Smooth muscle cell (in vitro differentiated cells): ENCODE measurements around the gene MAN2B2. TPM values are rescaled to one million over a fixed set of nuclear protein-coding genes. Genes with fewer than 3 reads are reported as not detected.

Experiments used
- DNase-seq: peaks from one replicate; lab custom pipeline; 2025; ENCODE audit not compliant: unreplicated experiment; lab: John Stamatoyannopoulos, UW
- H2AFZ ChIP-seq: fragments of 200-600 bp; sonication (generic); 2 replicates; pipeline ENCODE4 v1.6.0; 2016; ENCODE audit warnings: antibody characterized with exemption, low read depth, mild to moderate bottlenecking
- H3F3A ChIP-seq: fragments of 200-600 bp; sonication (generic); 2 replicates; pipeline ENCODE4 v1.6.0; 2017; ENCODE audit warnings: antibody characterized with exemption, low read depth
- H3K27ac ChIP-seq: fragments of 200-600 bp; sonication (generic); 2 replicates; pipeline ENCODE4 v1.5.1; 2016; ENCODE audit warnings: low read depth, mild to moderate bottlenecking
- H3K27me3 ChIP-seq: fragments of 200-600 bp; sonication (generic); 2 replicates; pipeline ENCODE4 v1.6.1; 2016; ENCODE audit warnings: low read depth, mild to moderate bottlenecking
- H3K36me3 ChIP-seq: fragments of 200-600 bp; sonication (generic); 2 replicates; pipeline ENCODE4 v1.5.1; 2016; ENCODE audit warnings: low read depth
- H3K4me1 ChIP-seq: fragments of 200-600 bp; sonication (generic); 2 replicates; pipeline ENCODE4 v1.5.1; 2016; ENCODE audit warnings: low read depth
- H3K4me2 ChIP-seq: fragments of 200-600 bp; sonication (generic); 2 replicates; pipeline ENCODE4 v1.6.0; 2016; ENCODE audit warnings: mild to moderate bottlenecking
- H3K4me3 ChIP-seq: fragments of 200-600 bp; sonication (generic); 2 replicates; pipeline ENCODE4 v1.5.1; 2016; ENCODE audit warnings: mild to moderate bottlenecking
- H3K79me2 ChIP-seq: fragments of 200-600 bp; sonication (generic); 2 replicates; pipeline ENCODE4 v1.6.0; 2016; ENCODE audit warnings: low read depth, mild to moderate bottlenecking
- H3K9ac ChIP-seq: fragments of 200-600 bp; sonication (generic); 2 replicates; pipeline ENCODE4 v1.6.0; 2016; ENCODE audit warnings: low read depth
- H3K9me3 ChIP-seq: fragments of 200-600 bp; sonication (generic); replicated peaks from 2 replicates; pipeline ENCODE4 v1.5.1; 2016; ENCODE audit warnings: low read depth
- H4K20me1 ChIP-seq: fragments of 200-600 bp; sonication (generic); 2 replicates; pipeline ENCODE4 v1.6.0; 2016; ENCODE audit warnings: low read depth
- WGBS: methylation state at CpG from one replicate; pipeline ENCODE4 v1.1.7; 2016; ENCODE audit warnings: low lambda C conversion rate; 5-methylcytosine and 5-hydroxymethylcytosine counted together
- polyA plus RNA-seq: library from polyadenylated mRNA; unstranded; fragments of >200 nt; fragmentation: Nextera tagmentation; extraction: Ambion mirVana; gene quantifications from 2 replicates; pipeline ENCODE4 v1.2.1, GENCODE V29; 2016
- total RNA-seq: library from RNA; depleted of rRNA; stranded (reverse); fragments of >200 nt; gene quantifications from 2 replicates; pipeline ENCODE4 v1.2.3, GENCODE V29; 2014
- TF ChIP-seq, protein P1 (sequence below): fragments of 200-600 bp; sonication (generic); IDR thresholded peaks from 2 replicates; pipeline ENCODE4 v1.5.1; 2017; ENCODE audit warnings: borderline replicate concordance, mild to moderate bottlenecking, antibody characterized with exemption; ENCODE audit not compliant: insufficient read depth, poor library complexity, severe bottlenecking

The MAN2B2 gene
- total and polyA plus RNA-seq, 2 experiments from 2014 or later = 14.5 to 18.3 TPM

DNA sequence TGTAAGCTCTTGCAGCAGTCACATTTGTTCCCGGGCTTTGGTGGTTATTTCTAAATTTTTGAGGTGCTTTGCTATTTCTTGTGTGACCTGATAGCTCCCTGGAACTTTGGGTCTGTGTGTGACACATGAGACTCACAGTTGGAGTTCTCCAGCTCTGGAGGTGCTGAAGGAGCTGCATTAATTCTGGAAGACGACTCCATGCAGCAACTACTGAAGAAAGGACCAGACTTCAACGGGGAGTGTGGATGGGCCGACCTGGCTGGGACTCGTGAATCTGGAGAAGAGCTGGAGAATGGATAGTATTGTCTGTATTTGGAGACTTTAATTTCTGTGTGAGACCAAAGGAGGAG is 67.0 kb downstream of the MAN2B2 start:
- peak overlapping the region; percentile 98 for H3K4me3 ChIP-seq
- H3K27ac ChIP-seq = peak overlapping the region; percentile 95
- peak overlapping the region; percentile 95 for H3K9ac ChIP-seq
- WGBS = 67% methylated on average over 5 of the region's 5 CpGs
- H3K79me2 ChIP-seq = peaks cover 36% of the 10 kb centered on the region
- peaks cover 32% of the 10 kb centered on the region for H4K20me1 ChIP-seq
- H3K4me2 ChIP-seq = peak overlapping the region; percentile 96
- H3K9me3 ChIP-seq = no peaks in the 10 kb centered on the region
- no peak overlapping the region for H2AFZ ChIP-seq
- H3K27me3 ChIP-seq = no peaks in the 10 kb centered on the region
- H3K4me1 ChIP-seq = peaks cover 17% of the 10 kb centered on the region
- no peak for DNase-seq
- no peaks in the 10 kb centered on the region for H3K36me3 ChIP-seq
- H3F3A ChIP-seq = peaks cover 17% of the 10 kb centered on the region
- TF ChIP-seq, protein P1, sequence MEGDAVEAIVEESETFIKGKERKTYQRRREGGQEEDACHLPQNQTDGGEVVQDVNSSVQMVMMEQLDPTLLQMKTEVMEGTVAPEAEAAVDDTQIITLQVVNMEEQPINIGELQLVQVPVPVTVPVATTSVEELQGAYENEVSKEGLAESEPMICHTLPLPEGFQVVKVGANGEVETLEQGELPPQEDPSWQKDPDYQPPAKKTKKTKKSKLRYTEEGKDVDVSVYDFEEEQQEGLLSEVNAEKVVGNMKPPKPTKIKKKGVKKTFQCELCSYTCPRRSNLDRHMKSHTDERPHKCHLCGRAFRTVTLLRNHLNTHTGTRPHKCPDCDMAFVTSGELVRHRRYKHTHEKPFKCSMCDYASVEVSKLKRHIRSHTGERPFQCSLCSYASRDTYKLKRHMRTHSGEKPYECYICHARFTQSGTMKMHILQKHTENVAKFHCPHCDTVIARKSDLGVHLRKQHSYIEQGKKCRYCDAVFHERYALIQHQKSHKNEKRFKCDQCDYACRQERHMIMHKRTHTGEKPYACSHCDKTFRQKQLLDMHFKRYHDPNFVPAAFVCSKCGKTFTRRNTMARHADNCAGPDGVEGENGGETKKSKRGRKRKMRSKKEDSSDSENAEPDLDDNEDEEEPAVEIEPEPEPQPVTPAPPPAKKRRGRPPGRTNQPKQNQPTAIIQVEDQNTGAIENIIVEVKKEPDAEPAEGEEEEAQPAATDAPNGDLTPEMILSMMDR = no peak

DNA sequence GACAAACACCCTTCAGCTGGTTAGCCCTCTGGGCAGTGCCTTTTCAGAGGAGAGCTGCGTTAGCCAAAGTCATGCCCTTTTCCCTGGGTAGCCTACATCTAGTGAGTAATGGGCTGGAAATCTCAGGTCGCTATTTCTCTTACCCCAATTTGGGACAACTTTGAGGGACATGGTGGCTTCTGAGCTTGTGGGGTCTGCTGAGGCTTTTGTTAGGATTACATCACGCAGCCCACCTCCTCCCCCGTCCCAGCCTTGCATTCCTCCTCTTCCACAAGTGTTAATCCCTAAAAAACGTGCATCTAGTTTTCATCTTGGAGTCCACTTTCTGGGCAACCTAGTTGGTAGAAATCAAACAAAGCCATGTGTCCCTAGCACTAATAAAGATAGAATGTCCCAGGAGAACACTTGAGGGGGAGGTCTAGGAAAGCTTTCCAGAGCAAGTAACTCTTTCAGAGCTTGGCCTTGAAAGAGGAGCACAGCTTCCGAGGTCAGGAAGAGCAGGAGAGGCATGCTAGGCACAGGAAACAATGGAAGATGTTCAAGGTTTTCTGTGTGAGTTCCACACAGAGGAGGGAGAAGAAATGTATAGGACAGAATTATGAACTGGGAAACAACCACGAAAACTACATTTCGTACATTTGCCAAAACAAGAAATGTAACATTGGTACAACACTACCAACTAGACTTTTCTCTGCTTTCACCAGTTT is 68.3 kb downstream of the MAN2B2 start:
- H3K4me3 ChIP-seq = no peak overlapping the region

DNA sequence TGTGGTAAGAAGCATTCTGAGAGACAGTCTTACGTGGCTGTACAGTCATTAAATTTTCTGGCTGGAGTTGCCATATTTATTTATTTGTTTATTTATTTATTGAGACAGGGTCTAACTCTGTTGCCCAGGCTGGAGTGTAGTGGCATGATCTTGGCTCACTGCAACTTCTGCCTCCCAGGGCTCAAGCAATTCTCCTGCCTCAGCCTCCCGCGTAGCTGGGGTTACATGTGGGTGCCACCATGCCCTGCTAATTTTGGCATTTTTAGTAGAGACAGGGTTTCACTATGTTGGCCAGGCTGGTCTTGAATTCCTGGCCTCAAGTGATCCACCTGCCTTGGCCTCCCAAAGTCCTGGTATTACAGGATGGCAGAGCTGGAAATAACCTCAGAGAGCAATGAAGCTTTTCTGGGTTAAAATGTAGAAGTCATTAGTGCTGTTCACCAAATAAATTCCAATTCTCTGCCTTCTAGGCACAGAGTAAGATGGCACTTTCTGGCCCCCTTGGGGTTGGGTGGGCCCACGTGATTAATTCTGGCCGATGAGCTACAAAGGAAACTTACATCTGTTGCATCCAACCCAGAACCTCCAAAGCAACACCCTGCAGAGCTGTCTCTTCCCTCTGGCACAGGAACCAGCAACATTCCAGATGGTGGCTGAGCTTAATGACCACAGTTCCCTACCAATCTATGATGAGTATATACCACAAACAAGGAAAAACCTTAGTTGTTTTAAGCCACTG is 70.0 kb downstream of the MAN2B2 start:
- Histone ChIP-seq H3K9me3 (no peaks in the 10 kb centered on the region), H3K36me3 (no peaks in the 10 kb centered on the region), H3K27ac (no peak overlapping the region), H3K4me1 (peaks cover 17% of the 10 kb centered on the region), H3K4me3 (no peak overlapping the region), H3K27me3 (no peaks in the 10 kb centered on the region), H3K9ac (no peak overlapping the region), H3K4me2 (no peak overlapping the region), H3F3A (peaks cover 17% of the 10 kb centered on the region), H4K20me1 (peaks cover 32% of the 10 kb centered on the region), H3K79me2 (peaks cover 36% of the 10 kb centered on the region), H2AFZ (no peak overlapping the region)
- TF ChIP-seq, protein P1 = no peak
- DNase-seq = no peak
- WGBS = 72% methylated on average over 5 of the region's 5 CpGs

More for the DNA sequence above, 68.3 kb downstream of the MAN2B2 start:
- TF ChIP-seq, protein P1 = no peak
- Histone ChIP-seq H3K79me2 (peaks cover 36% of the 10 kb centered on the region), H3K36me3 (no peaks in the 10 kb centered on the region), H3K9ac (no peak overlapping the region), H3K27ac (peak overlapping the region; percentile 14), H3K27me3 (no peaks in the 10 kb centered on the region), H3K4me1 (peaks cover 17% of the 10 kb centered on the region), H2AFZ (no peak overlapping the region), H4K20me1 (peaks cover 32% of the 10 kb centered on the region), H3F3A (peaks cover 17% of the 10 kb centered on the region), H3K9me3 (no peaks in the 10 kb centered on the region), H3K4me2 (peak overlapping the region; percentile 96)
- 86% methylated on average over 8 of the region's 8 CpGs for WGBS
- no peak for DNase-seq
